HG02884 (cell line): ENCODE results near the gene ZNF827.
"Not testable (repeated sequence)": the region's sequence is repeated elsewhere in the genome, so short reads cannot be mapped to it uniquely, and the experiment has no call there.

Experiments used
- ATAC-seq: cut with Tn5 transposase; IDR thresholded peaks from one replicate; pipeline ENCODE4 v1.9.1; 2021; ENCODE audit warnings: mild to moderate bottlenecking, moderate library complexity; ENCODE audit not compliant: unreplicated experiment

Gene ZNF827

GRCh38 chr4:145839151-145839550 lies 99.5 kb downstream of the ZNF827 start:
- ATAC-seq: no peak

GRCh38 chr4:145832384-145832783 lies 106.2 kb downstream of the ZNF827 start:
- ATAC-seq: not testable (repeated sequence)

GRCh38 chr4:145830699-145831098 lies 107.9 kb downstream of the ZNF827 start:
- peak; percentile 51 for ATAC-seq

- ATAC-seq: peak; percentile 51
Observed at GRCh38 chr4:145829629-145830395, 108.8 kb downstream of the ZNF827 start.

GRCh38 chr4:145828802-145829485 lies 109.7 kb downstream of the ZNF827 start:
- peak; percentile 52 for ATAC-seq

GRCh38 chr4:145827885-145828284 lies 110.7 kb downstream of the ZNF827 start:
- ATAC-seq: no peak

- no peak for ATAC-seq
Observed at GRCh38 chr4:145825255-145825654, 113.4 kb downstream of the ZNF827 start.

GRCh38 chr4:145824463-145824862 lies 114.2 kb downstream of the ZNF827 start:
- no peak for ATAC-seq

- no peak for ATAC-seq
Observed at GRCh38 chr4:145823743-145824142, 114.9 kb downstream of the ZNF827 start.

DNA sequence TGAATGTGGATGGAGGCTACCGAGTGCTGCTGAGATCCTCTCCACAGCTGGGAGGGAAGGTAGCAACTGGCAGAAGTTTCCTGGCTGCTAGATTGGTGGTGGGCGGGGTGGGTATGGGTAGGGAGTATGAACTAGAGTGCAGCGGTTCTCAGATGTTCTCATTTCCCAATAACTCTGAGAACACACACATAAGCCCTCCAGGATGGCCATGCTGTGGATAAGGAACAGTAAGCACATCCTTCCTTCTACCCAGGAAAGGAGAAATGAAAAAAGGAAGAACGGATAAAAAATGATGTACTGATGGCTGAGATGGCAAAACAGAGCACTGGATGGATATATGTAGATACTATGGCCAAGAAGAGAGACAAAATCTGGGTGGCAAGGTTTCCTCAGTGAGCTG lies 116.0 kb downstream of the ZNF827 start:
- ATAC-seq: no peak

DNA sequence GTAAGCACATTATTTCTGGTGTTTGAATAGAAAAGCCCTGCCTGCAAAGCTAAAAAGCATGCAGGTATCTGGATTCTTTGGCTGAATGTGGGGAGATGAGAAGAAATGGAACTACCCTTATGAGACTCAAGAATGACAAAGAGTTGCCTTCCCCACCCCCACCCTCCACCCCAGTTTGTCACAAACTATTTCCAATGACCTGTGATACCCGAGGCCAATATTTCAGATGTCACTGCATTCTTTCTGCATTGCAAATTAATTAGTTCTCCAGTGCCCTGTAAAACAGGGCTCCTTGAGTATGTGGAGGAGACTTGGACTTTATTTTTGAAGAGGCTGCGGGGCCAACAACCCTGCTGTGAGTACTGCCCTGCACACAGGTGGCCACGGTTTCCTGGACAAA lies 116.4 kb downstream of the ZNF827 start:
- no peak for ATAC-seq

DNA sequence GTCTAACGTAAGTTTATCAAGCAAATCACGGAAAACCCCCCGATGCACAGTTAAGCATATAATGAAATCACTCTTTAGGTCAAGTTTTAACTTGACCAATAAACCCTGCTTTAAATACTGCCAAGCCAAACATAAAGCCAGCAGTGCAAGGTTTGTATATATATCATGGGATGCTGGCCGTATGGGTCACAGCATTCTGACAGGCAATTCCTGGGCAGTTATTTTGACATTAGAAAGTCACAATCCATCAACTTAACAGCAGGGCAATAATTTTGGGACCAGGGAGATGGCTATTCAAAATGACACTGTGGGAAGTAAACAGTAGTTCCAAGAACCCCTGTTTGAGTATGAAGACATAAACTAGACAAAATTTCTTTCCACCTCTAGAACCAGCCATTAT lies 116.9 kb downstream of the ZNF827 start:
- no peak for ATAC-seq

GRCh38 chr4:145820407-145820806 lies 118.2 kb downstream of the ZNF827 start:
- ATAC-seq: no peak

GRCh38 chr4:145819853-145820181 lies 118.8 kb downstream of the ZNF827 start:
- no peak for ATAC-seq

GRCh38 chr4:145819101-145819852 lies 119.3 kb downstream of the ZNF827 start:
- ATAC-seq: no peak

- ATAC-seq: no peak
Observed at GRCh38 chr4:145818011-145818410, 120.6 kb downstream of the ZNF827 start.

DNA sequence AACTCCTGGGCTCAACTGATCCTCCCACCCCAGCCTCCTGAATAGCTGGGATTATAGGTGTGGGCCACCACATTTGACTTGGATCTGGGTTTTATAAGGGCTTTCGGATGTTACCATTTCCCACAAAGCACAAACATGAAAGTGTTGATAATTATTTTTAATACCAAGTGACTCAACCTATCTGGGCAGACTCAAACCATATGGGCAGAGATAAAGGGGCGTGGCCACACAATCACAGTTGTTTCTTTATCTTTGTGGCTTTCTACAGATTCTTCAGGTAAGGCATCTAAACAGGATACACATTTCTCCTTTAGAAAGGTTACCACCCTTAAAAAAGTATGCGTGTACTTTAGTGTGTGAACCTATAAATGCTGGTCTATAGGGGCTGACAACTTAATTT lies 122.5 kb downstream of the ZNF827 start:
- no peak for ATAC-seq

DNA sequence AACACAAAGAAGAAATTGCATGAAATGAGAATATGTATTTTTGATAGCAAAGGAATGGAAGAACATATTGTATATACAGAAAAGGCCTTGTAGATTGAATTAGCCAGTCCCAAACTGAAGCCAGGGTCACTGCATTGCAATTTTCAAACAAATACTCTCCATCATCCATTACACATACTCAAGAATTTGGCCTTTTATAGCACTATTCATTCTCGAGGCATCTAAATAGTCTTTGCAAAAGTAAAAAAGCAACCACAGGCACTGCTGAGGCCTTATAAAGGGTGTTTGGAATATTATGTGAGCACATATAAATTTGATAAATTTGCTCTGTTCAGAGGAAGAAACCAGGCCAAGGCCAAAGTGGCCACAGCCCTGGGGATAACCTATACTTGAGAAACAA lies 123.0 kb downstream of the ZNF827 start:
- ATAC-seq: no peak

GRCh38 chr4:145815027-145815612 lies 123.5 kb downstream of the ZNF827 start:
- ATAC-seq: no peak

- ATAC-seq: no peak
Observed at GRCh38 chr4:145814246-145814645, 124.4 kb downstream of the ZNF827 start.

GRCh38 chr4:145812919-145813318 lies 125.7 kb downstream of the ZNF827 start:
- no peak for ATAC-seq
